C4-2B (cell line): ENCODE results near the gene ZNF768.
"Not testable (repeated sequence)": the region's sequence is repeated elsewhere in the genome, so short reads cannot be mapped to it uniquely, and the experiment has no call there.

Source experiments
- H3K27ac ChIP-seq: fragments of 450-650 bp; 2 replicates; pipeline ENCODE4 v1.5.1; 2017
- ZFX ChIP-seq: fragments of 450-650 bp; IDR thresholded peaks from 2 replicates; pipeline ENCODE4 v1.6.1; 2017
- TF ChIP-seq, protein P1 (sequence below): fragments of 450-650 bp; conservative IDR thresholded peaks from 2 replicates; pipeline ENCODE4 v1.5.1; 2017; ENCODE audit warnings: mild to moderate bottlenecking

The ZNF768 gene

DNA sequence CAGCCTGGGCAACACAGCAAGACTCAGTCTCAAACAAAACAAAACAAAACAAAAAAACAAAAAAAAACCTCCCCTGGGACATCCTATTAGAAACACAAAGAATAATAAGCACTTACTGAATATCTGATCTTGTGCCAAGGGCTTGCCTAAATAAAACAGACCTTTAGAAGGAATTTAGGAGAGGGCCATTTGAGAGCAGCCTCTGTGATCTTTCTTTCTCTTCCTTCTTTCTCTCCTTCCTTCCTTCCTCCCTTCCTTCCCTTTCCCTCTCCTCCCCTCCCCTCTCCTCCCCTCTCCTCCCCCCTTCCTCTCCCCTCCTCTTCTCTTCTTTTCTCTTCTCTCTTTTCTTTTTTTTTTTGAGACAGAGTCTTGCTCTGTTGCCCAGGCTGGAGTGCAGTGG lies 41.5 kb downstream of the ZNF768 start:
- no peak for TF ChIP-seq ZFX
- TF ChIP-seq, protein P1, sequence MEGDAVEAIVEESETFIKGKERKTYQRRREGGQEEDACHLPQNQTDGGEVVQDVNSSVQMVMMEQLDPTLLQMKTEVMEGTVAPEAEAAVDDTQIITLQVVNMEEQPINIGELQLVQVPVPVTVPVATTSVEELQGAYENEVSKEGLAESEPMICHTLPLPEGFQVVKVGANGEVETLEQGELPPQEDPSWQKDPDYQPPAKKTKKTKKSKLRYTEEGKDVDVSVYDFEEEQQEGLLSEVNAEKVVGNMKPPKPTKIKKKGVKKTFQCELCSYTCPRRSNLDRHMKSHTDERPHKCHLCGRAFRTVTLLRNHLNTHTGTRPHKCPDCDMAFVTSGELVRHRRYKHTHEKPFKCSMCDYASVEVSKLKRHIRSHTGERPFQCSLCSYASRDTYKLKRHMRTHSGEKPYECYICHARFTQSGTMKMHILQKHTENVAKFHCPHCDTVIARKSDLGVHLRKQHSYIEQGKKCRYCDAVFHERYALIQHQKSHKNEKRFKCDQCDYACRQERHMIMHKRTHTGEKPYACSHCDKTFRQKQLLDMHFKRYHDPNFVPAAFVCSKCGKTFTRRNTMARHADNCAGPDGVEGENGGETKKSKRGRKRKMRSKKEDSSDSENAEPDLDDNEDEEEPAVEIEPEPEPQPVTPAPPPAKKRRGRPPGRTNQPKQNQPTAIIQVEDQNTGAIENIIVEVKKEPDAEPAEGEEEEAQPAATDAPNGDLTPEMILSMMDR: no peak
- H3K27ac ChIP-seq: no peak overlapping the region

DNA sequence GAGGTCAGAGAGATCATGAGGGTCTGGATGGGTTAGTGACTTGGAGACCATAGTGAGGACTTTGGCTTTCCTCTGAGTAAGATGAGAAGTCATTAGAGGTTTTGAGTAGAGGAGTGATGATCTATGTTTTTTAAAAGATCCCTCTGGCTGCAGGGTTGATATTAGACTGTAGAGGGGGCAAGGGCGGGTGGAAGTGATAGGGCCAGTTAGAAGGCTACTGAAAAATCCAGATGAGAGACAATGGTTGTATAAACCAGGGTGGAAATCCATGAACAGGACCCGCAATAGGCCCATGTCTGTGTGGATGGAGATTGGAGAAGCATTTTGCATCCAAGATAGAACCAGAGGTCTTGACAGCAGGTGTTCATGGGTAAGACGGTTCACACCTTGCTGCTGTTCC lies 44.0 kb downstream of the ZNF768 start:
- TF ChIP-seq, protein P1: no peak
- TF ChIP-seq ZFX: no peak
- no peak overlapping the region for H3K27ac ChIP-seq

DNA sequence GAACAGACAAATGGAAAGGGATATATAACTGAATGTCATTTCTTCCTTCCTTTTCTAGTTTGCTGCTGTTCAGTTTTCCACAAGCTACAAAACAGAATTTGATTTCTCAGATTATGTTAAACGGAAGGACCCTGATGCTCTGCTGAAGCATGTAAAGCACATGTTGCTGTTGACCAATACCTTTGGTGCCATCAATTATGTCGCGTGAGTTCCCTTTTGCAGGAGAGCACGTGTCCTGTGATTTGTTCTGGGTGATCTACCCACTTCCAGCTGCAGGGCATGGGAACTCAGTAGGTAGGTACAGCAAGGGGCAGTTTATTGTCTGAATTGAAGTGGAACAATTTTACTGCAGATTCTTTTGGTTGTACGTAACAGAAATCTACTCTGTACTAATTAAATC lies 45.0 kb downstream of the ZNF768 start:
- no peak for TF ChIP-seq ZFX
- TF ChIP-seq, protein P1: no peak
- H3K27ac ChIP-seq: no peak overlapping the region

DNA sequence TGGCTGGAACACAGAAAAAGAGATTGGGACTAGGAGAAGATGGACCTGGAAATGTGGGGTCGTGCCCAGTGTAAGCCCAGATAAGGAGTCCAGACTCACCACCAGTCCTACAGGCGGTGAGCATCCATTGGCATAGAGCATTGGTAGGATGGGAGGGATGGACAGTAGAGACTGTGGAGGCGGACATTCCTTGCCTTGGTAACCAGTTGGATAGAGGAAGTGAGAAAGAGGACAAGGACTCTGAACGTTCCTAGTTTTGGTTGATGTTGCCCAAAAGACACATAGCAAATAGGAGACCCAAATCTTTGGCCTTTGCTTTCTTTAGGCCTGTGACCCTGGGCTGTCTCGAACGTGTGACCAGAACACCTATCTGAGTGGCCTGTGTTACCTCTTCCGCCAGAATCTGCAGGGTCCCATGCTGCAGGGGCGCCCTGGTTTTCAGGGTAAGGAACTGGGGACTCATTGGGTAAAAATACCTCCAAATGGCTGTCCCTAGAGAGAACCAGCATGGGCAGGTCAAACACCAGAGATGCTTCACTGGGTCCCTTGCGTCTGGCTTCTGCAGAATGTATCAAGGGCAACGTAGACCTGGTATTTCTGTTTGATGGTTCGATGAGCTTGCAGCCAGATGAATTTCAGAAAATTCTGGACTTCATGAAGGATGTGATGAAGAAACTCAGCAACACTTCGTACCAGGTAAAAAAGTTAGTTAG lies 47.4 kb downstream of the ZNF768 start:
- TF ChIP-seq, protein P1: no peak
- no peak for TF ChIP-seq ZFX
- no peak overlapping the region for H3K27ac ChIP-seq

DNA sequence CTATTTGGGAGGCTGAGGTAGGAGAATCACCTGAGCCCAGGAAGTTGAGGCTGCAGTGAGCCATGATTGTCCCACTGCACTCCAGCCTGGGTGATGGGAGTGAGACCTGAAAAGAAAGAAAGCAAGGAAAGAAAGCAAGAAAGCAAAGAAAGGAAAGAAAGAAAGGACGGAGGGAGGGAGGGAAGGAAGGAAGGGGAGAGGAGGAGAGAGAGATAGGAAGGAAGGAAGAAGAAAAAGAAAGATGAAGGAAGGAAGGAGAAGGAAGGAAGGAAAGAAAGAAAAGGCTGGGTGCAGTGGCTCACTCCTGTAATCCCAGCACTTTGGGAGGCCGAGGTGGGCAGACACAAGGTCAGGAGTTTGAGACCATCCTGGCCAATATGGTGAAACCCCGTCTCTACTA lies 48.6 kb downstream of the ZNF768 start:
- not testable (repeated sequence) for H3K27ac ChIP-seq

DNA sequence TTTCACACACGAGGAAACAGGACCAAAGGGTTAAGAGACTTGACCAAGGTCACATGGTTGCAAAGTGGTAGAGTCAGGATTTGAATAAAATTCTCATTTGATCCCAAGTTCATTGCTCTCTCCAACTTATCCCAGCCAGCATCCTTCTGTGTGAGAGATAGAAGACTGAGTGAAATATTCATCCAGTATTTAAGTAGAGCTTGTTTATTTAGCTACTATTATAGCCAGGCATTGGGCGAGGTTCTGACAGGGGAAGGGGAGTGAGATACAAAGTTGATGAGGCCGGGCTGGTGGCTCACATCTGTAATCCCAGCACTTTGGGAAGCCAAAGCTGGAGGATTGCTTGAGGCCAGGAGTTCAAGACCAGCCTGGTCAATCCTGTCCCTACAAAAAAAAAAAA lies 49.4 kb downstream of the ZNF768 start:
- TF ChIP-seq, protein P1: no peak
- TF ChIP-seq ZFX: no peak
- H3K27ac ChIP-seq: no peak overlapping the region

DNA sequence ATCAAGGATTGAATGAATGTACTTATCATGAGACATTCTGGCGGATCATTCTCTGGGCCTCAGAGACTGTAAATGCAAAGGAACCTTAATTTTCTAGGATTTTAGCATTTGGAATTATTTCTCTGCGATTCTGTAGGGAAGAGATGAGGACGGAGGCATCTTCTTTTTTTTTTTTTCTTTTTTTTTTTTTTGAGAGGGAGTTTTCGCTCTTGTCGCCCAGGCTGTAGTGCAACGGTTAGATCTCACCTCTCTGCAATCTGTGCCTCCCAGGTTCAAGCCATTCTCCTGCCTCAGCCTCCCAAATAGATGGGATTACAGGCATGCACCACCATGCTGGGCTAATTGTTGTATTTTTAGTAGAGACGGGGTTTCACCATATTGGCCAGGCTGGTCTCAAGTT lies 51.7 kb downstream of the ZNF768 start:
- TF ChIP-seq ZFX: no peak
- TF ChIP-seq, protein P1: no peak
- no peak overlapping the region for H3K27ac ChIP-seq

DNA sequence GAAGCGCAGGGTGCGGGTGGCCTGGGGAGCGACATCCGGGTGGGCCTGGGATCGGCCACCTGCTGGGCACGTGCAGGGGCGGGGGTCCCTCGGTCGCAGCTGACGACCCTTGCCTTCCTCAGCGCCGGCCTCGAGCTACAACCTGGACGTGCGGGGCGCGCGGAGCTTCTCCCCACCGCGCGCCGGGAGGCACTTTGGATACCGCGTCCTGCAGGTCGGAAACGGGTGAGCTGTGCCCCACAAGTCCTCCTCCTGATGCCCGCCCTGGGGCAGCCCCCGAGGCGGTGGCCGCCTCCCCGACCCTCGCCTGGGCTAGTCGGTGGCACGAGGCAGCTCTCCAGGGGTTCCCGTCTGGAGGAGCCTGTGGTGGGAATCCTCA lies 52.3 kb downstream of the ZNF768 start:
- H3K27ac ChIP-seq: no peak overlapping the region
- TF ChIP-seq, protein P1: no peak
- no peak for TF ChIP-seq ZFX
